ENCODE data around the gene SPEN.

The SPEN gene

DNA sequence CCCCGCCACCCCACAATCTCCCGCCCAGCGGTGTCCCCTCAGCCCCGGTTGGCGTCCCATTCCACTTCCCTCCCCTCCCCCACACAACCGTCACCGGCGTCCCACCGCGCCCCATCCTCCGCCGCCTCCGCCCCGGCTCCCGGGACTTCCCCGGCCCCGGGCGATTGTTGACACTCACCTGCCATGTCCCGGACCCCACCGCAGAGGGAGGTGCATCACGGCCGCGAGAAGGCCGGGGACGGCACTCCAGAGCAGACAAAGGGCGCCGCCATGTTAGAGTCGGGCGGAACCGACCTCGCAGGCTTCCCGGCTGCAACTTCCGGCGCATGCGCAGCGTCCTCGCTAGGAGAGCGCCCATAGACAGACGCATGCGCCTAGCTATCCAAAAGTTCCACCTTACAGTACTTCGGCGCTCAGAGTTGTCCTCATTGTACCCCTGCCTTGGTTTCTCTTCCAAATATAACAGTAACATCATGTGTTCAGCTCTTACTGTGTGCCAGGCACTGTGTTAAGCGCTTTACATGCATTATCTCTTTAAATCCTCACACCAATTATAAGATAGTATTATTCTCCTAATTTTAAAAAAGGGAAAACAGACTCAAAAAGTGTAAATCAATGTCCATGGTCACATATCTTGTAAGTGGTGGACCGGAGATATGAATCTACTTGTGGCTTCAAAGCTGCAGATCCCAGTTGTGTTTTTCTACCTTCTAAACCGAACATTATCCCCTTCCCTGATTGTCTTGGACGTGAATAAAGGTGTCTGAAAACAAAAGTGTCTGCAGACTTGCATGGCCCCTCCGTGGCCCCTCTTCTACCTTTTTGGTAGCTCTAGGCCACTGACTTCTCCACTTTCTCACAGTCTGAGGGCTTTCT lies 128.5 kb downstream of the SPEN start, which contains the start of gene ZBTB17 (continued):
- TF ChIP-seq ZNF23 (tag by site-specific recombination; IDR thresholded peaks at IDR 0.05; ENCODE audit: borderline replicate concordance) (no peak), ZNF16 (tag by site-specific recombination; IDR thresholded peaks at IDR 0.05; ENCODE audit: low read depth) (no peak), ZNF555 (tag by site-specific recombination; conservative IDR thresholded peaks at IDR 0.05) (no peak), ZNF416 (tag by site-specific recombination; IDR thresholded peaks at IDR 0.05) (no peak), ZNF664 (tag by site-specific recombination; IDR thresholded peaks at IDR 0.05) (no peak), ZNF837 (tag by site-specific recombination; IDR thresholded peaks at IDR 0.05) (no peak), ZNF366 (tag by site-specific recombination; conservative IDR thresholded peaks at IDR 0.05) (no peak), ZNF544 (tag by site-specific recombination; IDR thresholded peaks at IDR 0.05) (no peak), ZNF112 (tag by site-specific recombination; IDR thresholded peaks at IDR 0.05) (no peak), ZNF37A (tag by site-specific recombination; IDR thresholded peaks at IDR 0.05) (no peak), ZNF24 (tag by site-specific recombination; IDR thresholded peaks at IDR 0.05) (0 out of 2 replicates have a peak, but pooled peaks have one; percentile 15), ZNF791 (tag by site-specific recombination; IDR thresholded peaks at IDR 0.05) (no peak), ZNF768 (tag by site-specific recombination; IDR thresholded peaks at IDR 0.05) (no peak), ZFP41 (tag by site-specific recombination; IDR thresholded peaks at IDR 0.05; ENCODE audit: borderline replicate concordance) (no peak), ZNF174 (tag by site-specific recombination; IDR thresholded peaks at IDR 0.05) (no peak), ZNF600 (tag by site-specific recombination; IDR thresholded peaks at IDR 0.05) (peak; percentile 97), ZNF202 (tag by site-specific recombination; IDR thresholded peaks at IDR 0.05; ENCODE audit: borderline replicate concordance) (no peak), TRIM28 (IDR thresholded peaks at IDR 0.05; ENCODE audit: borderline replicate concordance, low read length) (no peak)
- TF ChIP-seq, protein P1, sequence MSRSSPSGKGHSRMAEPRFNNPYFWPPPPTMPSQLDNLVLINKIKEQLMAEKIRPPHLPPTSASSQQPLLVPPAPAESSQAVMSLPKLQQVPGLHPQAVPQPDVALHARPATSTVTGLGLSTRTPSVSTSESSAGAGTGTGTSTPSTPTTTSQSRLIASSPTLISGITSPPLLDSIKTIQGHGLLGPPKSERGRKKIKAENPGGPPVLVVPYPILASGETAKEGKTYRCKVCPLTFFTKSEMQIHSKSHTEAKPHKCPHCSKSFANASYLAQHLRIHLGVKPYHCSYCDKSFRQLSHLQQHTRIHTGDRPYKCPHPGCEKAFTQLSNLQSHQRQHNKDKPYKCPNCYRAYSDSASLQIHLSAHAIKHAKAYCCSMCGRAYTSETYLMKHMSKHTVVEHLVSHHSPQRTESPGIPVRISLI (tag by site-specific recombination; IDR thresholded peaks at IDR 0.05) = no peak
- TF ChIP-seq, protein P2, sequence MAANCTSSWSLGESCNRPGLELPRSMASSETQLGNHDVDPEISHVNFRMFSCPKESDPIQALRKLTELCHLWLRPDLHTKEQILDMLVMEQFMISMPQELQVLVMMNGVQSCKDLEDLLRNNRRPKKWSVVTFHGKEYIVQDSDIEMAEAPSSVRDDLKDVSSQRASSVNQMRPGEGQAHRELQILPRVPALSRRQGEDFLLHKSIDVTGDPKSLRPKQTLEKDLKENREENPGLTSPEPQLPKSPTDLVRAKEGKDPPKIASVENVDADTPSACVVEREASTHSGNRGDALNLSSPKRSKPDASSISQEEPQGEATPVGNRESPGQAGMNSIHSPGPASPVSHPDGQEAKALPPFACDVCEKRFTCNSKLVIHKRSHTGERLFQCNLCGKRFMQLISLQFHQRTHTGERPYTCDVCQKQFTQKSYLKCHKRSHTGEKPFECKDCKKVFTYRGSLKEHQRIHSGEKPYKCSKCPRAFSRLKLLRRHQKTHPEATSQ (tag by site-specific recombination; IDR thresholded peaks at IDR 0.05) = no peak
- TF ChIP-seq, protein P3, sequence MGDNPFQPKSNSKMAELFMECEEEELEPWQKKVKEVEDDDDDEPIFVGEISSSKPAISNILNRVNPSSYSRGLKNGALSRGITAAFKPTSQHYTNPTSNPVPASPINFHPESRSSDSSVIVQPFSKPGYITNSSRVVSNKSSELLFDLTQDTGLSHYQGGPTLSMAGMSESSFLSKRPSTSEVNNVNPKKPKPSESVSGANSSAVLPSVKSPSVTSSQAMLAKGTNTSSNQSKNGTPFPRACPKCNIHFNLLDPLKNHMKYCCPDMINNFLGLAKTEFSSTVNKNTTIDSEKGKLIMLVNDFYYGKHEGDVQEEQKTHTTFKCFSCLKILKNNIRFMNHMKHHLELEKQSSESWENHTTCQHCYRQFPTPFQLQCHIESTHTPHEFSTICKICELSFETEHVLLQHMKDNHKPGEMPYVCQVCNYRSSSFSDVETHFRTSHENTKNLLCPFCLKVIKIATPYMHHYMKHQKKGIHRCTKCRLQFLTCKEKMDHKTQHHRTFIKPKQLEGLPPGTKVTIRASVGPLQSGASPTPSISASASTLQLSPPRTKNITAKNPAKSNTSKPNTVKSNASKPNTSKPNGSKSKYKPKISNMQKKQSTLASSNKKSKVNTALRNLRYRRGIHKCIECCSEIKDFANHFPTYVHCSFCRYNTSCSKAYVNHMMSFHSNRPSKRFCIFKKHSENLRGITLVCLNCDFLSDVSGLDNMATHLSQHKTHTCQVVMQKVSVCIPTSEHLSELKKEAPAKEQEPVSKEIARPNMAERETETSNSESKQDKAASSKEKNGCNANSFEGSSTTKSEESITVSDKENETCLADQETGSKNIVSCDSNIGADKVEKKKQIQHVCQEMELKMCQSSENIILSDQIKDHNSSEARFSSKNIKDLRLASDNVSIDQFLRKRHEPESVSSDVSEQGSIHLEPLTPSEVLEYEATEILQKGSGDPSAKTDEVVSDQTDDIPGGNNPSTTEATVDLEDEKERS (tag by site-specific recombination; IDR thresholded peaks at IDR 0.05) = no peak
- TF ChIP-seq, protein P4, sequence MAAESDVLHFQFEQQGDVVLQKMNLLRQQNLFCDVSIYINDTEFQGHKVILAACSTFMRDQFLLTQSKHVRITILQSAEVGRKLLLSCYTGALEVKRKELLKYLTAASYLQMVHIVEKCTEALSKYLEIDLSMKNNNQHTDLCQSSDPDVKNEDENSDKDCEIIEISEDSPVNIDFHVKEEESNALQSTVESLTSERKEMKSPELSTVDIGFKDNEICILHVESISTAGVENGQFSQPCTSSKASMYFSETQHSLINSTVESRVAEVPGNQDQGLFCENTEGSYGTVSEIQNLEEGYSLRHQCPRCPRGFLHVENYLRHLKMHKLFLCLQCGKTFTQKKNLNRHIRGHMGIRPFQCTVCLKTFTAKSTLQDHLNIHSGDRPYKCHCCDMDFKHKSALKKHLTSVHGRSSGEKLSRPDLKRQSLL (tag by site-specific recombination; IDR thresholded peaks at IDR 0.05) = peak; percentile 16; the same call in 1 of the 2 replicates
- TF ChIP-seq, protein P5, sequence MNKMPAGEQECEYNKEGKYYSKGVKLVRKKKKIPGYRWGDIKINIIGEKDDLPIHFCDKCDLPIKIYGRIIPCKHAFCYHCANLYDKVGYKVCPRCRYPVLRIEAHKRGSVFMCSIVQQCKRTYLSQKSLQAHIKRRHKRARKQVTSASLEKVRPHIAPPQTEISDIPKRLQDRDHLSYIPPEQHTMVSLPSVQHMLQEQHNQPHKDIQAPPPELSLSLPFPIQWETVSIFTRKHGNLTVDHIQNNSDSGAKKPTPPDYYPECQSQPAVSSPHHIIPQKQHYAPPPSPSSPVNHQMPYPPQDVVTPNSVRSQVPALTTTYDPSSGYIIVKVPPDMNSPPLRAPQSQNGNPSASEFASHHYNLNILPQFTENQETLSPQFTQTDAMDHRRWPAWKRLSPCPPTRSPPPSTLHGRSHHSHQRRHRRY (tag by site-specific recombination; IDR thresholded peaks at IDR 0.05) = no peak
- TF ChIP-seq, protein P6, sequence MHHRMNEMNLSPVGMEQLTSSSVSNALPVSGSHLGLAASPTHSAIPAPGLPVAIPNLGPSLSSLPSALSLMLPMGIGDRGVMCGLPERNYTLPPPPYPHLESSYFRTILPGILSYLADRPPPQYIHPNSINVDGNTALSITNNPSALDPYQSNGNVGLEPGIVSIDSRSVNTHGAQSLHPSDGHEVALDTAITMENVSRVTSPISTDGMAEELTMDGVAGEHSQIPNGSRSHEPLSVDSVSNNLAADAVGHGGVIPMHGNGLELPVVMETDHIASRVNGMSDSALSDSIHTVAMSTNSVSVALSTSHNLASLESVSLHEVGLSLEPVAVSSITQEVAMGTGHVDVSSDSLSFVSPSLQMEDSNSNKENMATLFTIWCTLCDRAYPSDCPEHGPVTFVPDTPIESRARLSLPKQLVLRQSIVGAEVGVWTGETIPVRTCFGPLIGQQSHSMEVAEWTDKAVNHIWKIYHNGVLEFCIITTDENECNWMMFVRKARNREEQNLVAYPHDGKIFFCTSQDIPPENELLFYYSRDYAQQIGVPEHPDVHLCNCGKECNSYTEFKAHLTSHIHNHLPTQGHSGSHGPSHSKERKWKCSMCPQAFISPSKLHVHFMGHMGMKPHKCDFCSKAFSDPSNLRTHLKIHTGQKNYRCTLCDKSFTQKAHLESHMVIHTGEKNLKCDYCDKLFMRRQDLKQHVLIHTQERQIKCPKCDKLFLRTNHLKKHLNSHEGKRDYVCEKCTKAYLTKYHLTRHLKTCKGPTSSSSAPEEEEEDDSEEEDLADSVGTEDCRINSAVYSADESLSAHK (tag by site-specific recombination; IDR thresholded peaks at IDR 0.05) = 0 out of 2 replicates have a peak, but pooled peaks have one; percentile 55
- TF ChIP-seq, protein P7, sequence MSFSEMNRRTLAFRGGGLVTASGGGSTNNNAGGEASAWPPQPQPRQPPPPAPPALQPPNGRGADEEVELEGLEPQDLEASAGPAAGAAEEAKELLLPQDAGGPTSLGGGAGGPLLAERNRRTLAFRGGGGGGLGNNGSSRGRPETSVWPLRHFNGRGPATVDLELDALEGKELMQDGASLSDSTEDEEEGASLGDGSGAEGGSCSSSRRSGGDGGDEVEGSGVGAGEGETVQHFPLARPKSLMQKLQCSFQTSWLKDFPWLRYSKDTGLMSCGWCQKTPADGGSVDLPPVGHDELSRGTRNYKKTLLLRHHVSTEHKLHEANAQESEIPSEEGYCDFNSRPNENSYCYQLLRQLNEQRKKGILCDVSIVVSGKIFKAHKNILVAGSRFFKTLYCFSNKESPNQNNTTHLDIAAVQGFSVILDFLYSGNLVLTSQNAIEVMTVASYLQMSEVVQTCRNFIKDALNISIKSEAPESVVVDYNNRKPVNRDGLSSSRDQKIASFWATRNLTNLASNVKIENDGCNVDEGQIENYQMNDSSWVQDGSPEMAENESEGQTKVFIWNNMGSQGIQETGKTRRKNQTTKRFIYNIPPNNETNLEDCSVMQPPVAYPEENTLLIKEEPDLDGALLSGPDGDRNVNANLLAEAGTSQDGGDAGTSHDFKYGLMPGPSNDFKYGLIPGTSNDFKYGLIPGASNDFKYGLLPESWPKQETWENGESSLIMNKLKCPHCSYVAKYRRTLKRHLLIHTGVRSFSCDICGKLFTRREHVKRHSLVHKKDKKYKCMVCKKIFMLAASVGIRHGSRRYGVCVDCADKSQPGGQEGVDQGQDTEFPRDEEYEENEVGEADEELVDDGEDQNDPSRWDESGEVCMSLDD (tag by site-specific recombination; IDR thresholded peaks at IDR 0.05) = peak; percentile 87; the same call in 1 of the 2 replicates
